KMS-11 (cell line): Measurements from ENCODE around the gene MAP3K20.

ENCODE experiments used
- H2AFZ ChIP-seq: fragments of 200-600 bp; sonication (generic); 2 replicates; pipeline ENCODE4 v1.6.1; 2016; ENCODE audit warnings: antibody characterized with exemption, mixed run types, low read depth
- H3K27ac ChIP-seq: fragments of 200-600 bp; sonication (generic); 2 replicates; pipeline ENCODE4 v1.6.1; 2016; ENCODE audit warnings: mild to moderate bottlenecking, mixed run types
- H3K27me3 ChIP-seq: fragments of 200-600 bp; sonication (generic); 2 replicates; pipeline ENCODE4 v1.6.1; 2017; ENCODE audit warnings: mild to moderate bottlenecking, low read depth, mixed run types, moderate library complexity; ENCODE audit not compliant: insufficient read depth
- H3K36me3 ChIP-seq: fragments of 200-600 bp; sonication (generic); 2 replicates; pipeline ENCODE4 v1.6.1; 2017; ENCODE audit warnings: mild to moderate bottlenecking, mixed run types; ENCODE audit not compliant: insufficient read depth
- H3K4me1 ChIP-seq: fragments of 200-600 bp; sonication (generic); 2 replicates; pipeline ENCODE4 v1.6.1; 2016; ENCODE audit warnings: mild to moderate bottlenecking, low read depth, mixed run types; ENCODE audit not compliant: poor library complexity, severe bottlenecking
- H3K4me2 ChIP-seq: fragments of 200-600 bp; sonication (generic); 2 replicates; pipeline ENCODE4 v1.7.0; 2016; ENCODE audit warnings: mild to moderate bottlenecking, mixed run types
- H3K4me3 ChIP-seq: fragments of 200-600 bp; sonication (generic); IDR thresholded peaks from 2 replicates; pipeline ENCODE4 v1.6.1; 2017; ENCODE audit warnings: low read depth, low read length, mixed read lengths; ENCODE audit not compliant: insufficient read depth
- H3K79me2 ChIP-seq: fragments of 200-600 bp; sonication (generic); 2 replicates; pipeline ENCODE4 v1.6.1; 2016; ENCODE audit warnings: low read depth, mixed run types; ENCODE audit not compliant: insufficient read depth
- H3K9ac ChIP-seq: fragments of 200-600 bp; sonication (generic); 2 replicates; pipeline ENCODE4 v1.6.1; 2016; ENCODE audit warnings: mild to moderate bottlenecking, mixed run types
- H4K20me1 ChIP-seq: fragments of 200-600 bp; sonication (generic); 2 replicates; pipeline ENCODE4 v1.6.1; 2016; ENCODE audit warnings: mild to moderate bottlenecking, mixed run types; ENCODE audit not compliant: insufficient read depth
- TF ChIP-seq, protein P1 (sequence below): fragments of 200-600 bp; sonication (generic); conservative IDR thresholded peaks from 2 replicates; pipeline ENCODE4 v1.6.1; 2017; ENCODE audit warnings: low read depth, mild to moderate bottlenecking, antibody characterized with exemption, low read length, moderate library complexity, mixed read lengths

The MAP3K20 gene

DNA sequence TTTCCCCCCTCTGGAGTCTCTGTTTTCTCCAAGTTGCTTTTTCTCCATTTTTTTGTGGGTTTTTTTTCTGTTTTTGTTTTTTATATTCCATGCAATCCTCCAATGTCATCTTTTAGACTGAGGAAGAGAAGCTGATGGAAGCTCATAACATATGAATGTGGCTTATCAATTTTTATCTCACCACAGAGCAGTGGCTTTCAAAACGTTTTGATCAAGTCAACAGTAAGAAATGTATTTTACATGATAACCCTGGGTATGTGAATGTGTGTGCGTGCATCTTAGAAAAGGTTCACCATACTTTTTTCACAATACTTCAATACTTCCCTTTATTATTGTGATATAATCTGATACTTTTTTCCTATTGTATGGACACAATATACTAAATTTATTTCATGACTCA, 214.4 kb downstream of the MAP3K20 start:
- Histone ChIP-seq H3K4me3 (no peak overlapping the region), H3K27ac (no peak overlapping the region), H2AFZ (no peak overlapping the region), H3K36me3 (no peaks in the 10 kb centered on the region), H3K79me2 (no peaks in the 10 kb centered on the region), H4K20me1 (no peaks in the 10 kb centered on the region), H3K9ac (no peak overlapping the region), H3K4me2 (no peak overlapping the region), H3K27me3 (no peaks in the 10 kb centered on the region), H3K4me1 (no peaks in the 10 kb centered on the region)
- TF ChIP-seq, protein P1, sequence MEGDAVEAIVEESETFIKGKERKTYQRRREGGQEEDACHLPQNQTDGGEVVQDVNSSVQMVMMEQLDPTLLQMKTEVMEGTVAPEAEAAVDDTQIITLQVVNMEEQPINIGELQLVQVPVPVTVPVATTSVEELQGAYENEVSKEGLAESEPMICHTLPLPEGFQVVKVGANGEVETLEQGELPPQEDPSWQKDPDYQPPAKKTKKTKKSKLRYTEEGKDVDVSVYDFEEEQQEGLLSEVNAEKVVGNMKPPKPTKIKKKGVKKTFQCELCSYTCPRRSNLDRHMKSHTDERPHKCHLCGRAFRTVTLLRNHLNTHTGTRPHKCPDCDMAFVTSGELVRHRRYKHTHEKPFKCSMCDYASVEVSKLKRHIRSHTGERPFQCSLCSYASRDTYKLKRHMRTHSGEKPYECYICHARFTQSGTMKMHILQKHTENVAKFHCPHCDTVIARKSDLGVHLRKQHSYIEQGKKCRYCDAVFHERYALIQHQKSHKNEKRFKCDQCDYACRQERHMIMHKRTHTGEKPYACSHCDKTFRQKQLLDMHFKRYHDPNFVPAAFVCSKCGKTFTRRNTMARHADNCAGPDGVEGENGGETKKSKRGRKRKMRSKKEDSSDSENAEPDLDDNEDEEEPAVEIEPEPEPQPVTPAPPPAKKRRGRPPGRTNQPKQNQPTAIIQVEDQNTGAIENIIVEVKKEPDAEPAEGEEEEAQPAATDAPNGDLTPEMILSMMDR, result no peak

DNA sequence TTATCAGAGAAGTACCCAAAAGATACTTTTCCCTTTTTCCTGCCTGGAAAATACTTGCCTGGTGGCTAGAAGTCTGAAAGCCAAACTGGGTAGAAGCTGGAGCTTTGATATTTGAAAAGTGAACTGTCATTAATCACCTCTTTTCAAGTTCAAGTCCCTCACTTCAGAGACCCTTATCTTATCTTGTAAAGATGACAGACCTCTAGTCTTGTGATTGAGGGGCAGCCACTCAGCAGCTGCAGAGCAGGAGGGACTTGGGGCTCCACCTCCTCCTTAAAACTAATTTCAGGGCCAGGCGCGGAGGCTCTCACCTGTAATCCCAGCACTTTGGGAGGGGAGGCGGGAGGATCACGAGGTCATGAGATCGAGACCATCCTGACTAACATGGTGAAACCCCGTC, 214.9 kb downstream of the MAP3K20 start:
- TF ChIP-seq, protein P1, result no peak
- Histone ChIP-seq H3K4me3 (no peak overlapping the region), H3K4me1 (no peaks in the 10 kb centered on the region)

DNA sequence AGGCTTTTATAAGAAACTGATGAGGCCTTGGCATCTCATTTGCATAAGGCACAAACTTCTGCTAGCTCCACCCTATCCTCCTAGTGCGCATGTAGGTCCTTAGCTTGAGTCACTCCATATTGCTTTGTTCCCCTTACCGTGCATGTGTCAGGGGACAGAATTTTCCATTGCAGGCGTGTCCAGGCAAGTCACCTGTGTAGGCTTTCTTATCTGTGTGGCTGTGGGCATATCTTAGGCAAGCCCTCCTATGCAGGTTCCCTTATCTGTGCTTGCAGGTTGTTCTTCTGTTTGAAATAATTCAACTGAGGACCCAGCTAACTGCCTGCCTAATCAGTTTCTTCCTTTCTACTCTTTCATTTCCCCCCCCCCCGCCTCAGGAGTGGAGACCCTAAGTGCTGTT, 215.8 kb downstream of the MAP3K20 start:
- Histone ChIP-seq H3K27ac (no peak overlapping the region), H3K79me2 (no peaks in the 10 kb centered on the region), H3K4me3 (no peak overlapping the region), H3K4me1 (peaks cover 4% of the 10 kb centered on the region), H2AFZ (no peak overlapping the region), H3K36me3 (no peaks in the 10 kb centered on the region), H3K9ac (no peak overlapping the region), H3K4me2 (no peak overlapping the region), H3K27me3 (no peaks in the 10 kb centered on the region), H4K20me1 (no peaks in the 10 kb centered on the region)
- TF ChIP-seq, protein P1, result no peak

More for the DNA sequence above, 214.9 kb downstream of the MAP3K20 start:
- no peaks in the 10 kb centered on the region for H4K20me1 ChIP-seq
- no peak overlapping the region for H3K4me2 ChIP-seq
- H3K36me3 ChIP-seq, result no peaks in the 10 kb centered on the region
- H3K27ac ChIP-seq, result no peak overlapping the region
- no peaks in the 10 kb centered on the region for H3K27me3 ChIP-seq
- no peak overlapping the region for H2AFZ ChIP-seq
- H3K79me2 ChIP-seq, result no peaks in the 10 kb centered on the region
- H3K9ac ChIP-seq, result no peak overlapping the region

- TF ChIP-seq, protein P1, result no peak
- H3K4me3 ChIP-seq, result no peak overlapping the region
Observed at GRCh38 chr2:173296235-173296634, 220.6 kb downstream of the MAP3K20 start.

More at GRCh38 chr2:173296235-173296634, 220.6 kb downstream of the MAP3K20 start:
- Histone ChIP-seq H2AFZ (no peak overlapping the region), H3K4me1 (peaks cover 5% of the 10 kb centered on the region), H3K27me3 (no peaks in the 10 kb centered on the region), H3K79me2 (no peaks in the 10 kb centered on the region), H3K36me3 (no peaks in the 10 kb centered on the region), H4K20me1 (no peaks in the 10 kb centered on the region), H3K9ac (no peak overlapping the region), H3K27ac (no peak overlapping the region), H3K4me2 (no peak overlapping the region)
